GM03348 (cell line): ENCODE results near the gene SERPIND1.

ENCODE experiments used
- DNase-seq: peaks from one replicate; pipeline ENCODE4 v3.0.0; 2012; ENCODE audit warnings: low spot score

SERPIND1 gene

DNA sequence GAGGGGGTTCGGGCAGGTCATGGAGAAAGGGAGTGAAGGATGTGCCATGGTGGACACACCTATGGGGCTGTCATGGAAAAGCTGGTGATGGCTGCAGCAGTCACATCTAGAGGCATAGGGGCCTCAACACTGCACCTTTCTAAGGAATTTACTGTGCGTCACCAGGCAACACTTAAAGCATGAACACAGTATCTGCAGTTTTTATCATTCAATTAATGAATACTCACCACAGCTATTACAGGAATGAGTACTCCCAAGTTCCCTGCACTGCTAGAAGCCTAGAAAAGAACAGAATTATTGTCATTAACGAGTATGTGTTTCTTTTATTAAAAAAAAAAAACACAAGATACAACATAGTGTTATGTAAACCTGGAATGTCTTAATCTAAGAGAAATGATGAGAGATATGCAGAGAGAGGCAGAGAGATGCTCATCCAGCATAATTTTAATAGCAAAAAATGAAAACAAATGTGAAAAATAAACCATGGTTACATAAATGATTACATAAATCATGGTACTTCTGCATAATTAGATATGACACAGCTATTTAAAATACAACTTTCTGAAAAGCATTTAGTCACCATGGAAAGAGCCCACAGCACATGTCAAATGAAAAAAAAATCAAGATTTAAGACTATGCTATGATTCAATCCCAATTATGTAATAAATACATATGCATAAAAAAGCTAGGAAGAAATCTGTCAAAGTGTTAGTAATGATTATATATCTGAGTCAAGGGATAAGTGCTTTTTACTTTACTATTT, 19.2 kb downstream of the SERPIND1 start:
- peak; percentile 26 for DNase-seq

DNA sequence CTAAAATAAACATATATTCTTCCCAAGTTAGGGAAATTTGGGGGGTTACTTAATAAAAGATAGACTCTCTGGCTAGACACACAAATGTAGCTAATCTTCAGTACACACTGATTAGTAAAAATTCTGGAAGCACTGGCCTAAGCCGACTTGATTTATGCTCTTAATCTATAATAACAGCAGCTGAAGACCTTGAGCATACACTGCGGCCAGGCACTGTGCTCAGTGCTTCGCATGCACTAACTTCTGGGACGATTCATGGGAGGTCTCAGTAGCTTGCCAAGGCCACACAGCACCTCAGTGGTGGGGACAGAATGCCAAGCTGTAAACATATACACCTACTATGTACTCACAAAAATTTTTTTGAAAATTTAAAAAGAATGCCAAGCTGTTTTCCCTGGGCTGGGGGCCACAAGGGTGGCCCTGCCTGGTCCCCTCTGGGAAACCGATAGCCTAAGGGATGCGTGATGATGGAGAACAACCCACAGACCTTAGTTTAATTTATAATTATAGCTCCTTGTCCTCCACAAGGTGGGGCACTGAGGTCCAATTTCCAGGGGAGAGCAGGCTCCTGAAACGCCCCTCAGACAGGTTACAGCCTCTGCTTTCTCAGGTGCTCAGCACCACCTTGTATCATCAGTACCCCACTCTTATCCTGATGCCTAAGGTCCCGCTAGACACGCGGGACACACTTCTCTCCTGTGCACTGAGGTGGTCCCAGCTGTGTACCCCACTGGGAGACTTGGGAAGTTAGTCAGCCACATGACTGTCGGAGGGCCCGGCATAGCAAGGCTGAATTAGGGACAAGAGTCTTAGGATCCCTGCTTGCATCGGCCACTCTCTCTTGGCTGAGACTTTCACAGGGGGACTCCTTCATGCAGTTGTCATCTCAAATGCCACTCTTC, 20.1 kb downstream of the SERPIND1 start:
- DNase-seq: no peak

DNA sequence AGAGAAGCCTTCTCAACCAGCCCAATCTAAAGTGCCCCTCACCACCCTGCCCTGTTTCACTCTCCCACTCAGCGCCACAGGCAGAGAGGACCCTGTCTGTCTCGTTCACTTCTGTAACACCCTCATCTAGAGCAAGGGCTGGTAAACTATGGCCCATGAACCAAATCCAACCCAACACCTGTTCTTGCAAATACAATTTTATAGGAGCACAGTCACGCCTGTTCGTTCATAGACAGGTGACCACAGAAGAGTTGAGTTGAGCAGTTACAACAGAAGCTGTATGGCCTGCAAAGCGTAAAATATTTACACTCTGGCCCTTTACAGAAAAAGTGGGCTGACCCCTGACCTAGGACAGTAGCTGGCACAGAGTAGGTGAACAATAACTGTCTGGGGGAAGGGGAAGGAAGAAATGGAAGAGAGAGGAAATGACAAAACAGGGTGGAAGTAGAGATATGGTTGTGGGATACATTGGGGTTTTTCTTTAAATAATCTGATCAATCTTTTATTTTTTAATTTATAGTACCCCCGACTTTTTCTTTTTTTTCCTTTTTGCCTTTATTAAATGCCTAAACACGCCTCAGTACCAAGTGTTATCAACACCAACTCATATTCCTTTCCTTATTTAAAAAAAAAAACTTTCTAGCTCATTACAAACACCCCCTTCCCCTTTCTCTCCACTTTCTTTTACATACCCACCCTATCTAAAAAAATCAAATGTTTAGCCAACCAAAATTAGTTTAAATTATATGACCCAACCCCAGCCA, 20.9 kb downstream of the SERPIND1 start:
- no peak for DNase-seq

DNA sequence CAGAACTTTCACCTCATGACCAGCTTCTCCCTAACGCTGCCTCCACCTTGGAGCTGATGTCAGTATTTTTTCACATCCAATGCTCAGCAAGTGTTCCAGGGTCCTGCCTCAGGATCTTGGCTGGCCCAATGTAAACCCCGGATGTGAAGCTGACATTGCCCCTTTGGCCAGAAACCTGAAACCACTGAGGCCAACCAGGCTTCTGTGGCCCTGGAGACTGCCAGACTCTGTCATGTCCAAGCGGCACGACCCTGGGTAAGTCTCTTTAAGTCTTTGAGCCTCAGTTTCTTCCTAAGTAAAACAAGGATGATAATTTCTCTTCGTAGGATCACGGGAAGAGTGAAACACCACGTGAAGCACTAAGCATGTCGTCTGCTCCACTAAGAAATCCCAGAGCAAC, 22.8 kb downstream of the SERPIND1 start:
- DNase-seq: no peak

DNA sequence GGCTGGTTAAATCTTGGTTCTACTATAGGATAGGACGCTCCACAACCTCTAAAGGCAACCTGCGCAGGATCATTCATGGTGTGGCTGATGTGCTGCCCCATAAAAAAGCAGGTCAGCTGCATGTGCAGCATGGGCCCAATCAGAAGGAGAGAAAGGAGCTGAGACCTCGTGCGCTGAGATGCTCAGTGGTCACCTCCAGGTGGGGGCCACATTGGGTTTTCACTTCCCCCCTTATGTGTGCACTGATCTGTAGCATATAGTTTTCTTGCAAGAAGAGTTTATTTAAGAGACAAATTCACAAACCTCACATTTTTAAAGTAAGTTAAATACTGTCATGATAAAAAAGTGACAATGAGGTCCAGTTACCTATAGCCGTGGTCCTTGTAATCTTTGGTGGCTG, 24.3 kb downstream of the SERPIND1 start:
- no peak for DNase-seq

DNA sequence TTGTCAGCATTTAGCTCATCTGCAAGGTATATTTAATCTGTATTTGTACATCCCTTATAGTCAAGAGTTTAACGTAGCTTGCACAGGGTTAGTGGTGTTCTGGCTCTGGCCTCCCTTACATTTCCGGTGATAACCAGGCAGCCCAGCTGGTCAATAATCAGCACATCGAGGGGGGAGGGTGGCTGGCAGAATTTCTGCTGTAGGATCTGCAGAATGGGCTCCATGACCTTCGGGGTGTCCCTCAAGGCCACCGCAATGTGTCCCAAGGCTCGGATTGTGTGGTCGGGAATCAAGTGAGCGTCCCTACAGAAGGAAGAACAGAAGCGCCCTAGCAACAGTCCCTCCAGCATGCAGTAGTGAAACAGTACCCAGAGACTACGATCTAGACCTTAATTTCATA, 25.1 kb downstream of the SERPIND1 start:
- no peak for DNase-seq

DNA sequence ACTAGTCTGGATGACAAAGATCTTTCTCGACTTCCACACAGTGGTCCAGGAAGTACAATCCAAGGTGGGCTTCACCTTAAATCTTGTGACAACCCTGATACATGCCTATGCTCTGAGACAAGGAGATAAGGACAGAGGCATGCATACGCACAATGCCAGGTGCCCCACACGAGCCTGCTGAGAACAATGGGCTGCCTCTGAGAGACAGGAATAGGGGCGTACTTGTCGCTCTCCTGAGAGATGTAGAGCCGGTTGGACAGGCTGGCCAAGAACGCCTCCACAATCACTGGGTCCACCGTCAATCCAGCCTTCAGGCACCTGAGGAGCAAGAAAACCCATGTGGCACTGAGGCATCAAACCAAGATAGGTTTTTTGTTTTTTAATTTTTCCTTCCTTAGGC, 25.5 kb downstream of the SERPIND1 start:
- DNase-seq: no peak

DNA sequence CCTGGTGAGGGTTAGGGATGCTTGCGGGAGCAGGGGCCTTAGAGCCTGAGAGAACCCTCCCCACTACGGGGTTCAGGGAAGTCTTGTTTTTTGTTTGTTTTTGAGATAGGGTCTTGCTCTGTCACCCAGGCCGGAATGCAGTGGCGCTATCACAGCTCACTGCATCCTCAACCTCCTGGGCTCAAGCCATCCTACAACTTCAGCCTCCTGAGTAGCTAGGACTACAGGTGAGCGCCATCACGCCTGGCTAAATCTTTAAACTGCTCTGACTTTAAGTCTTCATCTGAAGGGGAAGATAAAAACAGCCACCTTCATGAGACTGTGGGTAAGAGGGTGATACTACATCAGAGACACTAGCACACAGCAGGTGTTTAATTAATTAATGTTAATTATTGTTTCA, 28.5 kb downstream of the SERPIND1 start:
- DNase-seq: no peak

DNA sequence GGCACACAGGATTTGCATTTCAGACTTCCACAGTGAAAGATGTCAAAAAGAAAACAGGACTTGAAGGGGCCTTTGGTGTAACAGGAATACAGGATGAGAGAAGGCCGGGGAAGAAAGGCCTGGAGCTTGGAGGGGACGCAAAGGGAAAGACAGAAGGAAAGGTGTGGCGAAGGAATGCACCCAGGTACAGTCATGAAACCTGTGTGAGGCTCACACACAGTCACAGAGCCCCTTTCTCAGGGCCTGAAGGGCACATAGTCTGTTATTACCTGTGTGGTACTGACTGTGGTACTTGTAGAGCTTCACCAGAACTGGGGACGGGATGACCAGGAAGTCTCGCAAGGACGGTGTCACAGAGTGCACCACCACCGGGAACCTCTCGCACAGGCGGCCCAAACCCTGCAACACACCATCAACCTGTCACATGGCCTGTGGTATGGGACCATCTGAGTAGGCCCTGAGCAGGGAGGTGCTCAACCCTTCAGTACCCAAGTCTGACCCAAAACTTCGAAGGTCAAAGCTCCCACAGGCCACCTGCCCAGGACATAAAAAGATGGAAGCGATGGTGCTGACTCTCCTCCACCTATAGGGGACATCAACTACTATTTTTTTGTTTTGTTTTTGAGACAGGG, 29.1 kb downstream of the SERPIND1 start:
- no peak for DNase-seq

DNA sequence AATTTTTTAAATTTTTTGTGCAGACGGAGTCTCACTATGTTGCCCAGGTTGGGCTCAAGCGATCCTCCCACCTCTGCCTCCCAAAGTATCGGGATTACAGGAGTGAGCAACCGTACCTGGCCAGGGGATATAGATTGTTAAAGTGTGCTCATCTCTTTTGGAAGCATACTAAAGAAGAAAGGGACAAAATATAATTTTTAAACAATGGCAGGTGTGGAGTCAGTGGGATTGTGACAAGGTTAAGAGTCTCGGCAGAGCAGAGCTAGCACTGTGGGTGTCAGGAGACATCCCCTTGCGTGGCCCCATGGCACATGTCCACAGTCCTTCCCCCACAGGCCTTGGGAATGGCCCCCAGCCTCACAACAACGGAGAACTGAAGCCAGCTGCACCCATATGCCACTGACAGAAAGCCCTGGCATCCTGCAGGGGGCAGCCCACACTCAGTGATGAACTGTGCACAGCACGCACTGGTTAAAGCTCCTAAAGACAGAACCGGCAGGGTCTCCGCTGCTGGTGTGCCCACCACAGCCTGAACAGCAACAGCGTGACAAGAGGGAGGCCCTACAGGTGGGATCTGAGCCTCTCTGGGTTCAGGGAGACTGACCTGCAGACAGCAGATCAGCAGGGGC, 29.9 kb downstream of the SERPIND1 start:
- peak; percentile 41 for DNase-seq

DNA sequence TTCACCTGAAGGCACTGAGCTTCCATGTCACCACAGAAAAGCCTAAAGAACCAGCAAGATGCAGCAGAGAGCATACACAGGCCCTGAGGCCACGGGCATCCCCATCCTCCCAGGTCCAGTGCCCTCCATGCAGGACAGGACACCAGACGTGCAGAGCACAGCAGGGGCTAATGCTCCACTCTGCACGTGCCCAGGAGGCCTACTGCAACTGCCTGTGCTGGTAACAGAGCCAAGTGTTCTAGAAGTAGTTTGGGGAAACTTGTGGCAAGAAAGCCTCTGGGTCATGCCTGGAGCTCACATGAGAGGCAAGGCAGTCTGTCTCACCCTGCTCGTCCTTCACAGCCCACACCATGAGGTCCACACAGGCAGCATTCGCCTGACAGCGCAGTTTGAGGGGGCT, 30.7 kb downstream of the SERPIND1 start:
- DNase-seq: no peak

DNA sequence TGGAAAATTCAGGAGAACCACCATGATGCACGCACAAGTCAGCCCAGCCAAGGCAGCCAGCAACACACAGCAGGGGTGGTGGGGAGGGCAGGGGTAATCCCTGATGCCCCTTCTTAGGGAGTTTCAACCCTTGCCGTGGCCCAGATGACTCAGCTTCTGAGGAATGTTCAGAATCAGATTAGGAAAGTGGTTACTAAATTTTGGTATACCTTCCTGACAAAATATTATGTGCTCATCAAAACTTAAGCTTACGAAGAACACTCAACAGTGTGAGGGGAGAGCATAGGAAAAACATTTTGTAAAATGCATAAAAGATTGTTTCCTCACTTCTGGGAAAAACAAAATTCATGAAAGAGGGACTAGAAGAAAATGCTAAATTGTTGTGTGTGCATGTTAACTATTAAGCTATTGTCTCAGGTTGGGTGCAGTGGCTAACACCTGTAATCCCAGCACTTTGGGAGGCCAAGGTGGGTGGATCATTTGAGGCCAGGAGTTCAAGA, 32.1 kb downstream of the SERPIND1 start:
- DNase-seq: peak; percentile 48

DNA sequence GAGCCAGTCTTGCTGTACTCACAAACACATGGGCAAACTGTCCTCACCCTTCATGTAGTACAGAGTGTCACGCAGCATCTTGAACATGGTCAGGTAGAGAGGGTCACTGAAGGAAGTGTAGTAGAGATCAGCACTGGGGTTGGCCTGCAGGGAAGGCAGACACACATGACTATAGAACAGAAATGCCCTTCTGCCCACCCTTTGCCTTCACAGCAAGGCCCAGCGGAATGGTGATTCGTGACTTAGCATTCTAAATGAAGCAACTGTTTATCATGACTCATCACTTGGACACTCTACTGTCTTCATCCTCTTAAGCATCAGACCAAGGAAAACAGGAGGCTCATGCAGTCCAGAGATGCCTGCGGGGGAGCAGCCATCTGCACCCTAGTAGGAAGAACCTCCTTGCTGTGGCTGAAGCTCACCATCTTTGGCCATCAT, 33.4 kb downstream of the SERPIND1 start:
- peak; percentile 93 for DNase-seq

DNA sequence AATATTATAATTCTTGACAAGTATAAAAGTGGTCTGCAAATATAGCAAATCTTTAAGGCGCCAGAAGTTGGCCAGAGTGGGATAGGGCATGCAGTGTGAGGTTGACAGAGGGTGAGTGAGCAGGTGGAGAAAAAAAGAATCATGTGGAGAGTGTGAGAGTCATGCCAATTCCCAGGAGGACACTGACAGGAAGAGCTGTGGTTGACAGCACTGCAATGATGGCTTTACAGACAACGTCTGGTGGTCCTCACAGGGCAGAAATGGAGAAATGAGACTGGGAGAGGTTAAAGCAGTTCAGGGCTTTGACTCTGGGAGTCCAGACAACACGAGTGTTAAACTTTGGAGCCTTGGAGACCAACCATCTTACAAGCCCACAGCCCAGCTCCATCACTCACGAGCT, 34.9 kb downstream of the SERPIND1 start:
- no peak for DNase-seq

DNA sequence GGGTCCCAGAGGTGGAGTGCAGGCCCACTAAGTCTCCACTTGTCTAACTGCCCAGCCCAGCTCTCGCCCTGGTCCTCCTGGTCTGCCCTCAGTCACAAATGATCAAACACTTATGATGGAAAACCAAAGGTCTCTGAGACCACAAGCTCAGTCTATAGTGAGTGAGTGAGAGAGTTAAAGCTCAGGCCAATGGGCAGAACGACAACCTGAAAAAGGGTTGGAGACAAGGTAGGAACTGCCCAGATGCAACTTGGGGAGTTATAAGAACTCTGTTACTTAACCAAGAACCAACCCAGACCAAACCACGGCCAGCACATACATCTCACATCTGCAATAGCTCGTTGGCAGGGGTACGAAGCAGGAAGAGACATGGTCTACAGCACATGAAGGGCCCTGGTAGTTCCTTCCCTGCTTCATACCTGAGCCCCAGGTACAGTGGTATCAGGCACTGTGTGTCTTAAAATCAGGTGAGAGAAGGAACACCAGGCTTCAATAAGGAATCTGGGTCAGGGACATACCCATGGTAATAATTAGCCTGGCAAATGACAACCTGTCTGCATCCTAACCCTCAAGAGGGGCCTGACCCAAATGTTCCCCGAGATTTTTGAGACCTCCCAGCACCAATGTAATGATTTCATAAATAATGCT, 35.7 kb downstream of the SERPIND1 start:
- DNase-seq: no peak

DNA sequence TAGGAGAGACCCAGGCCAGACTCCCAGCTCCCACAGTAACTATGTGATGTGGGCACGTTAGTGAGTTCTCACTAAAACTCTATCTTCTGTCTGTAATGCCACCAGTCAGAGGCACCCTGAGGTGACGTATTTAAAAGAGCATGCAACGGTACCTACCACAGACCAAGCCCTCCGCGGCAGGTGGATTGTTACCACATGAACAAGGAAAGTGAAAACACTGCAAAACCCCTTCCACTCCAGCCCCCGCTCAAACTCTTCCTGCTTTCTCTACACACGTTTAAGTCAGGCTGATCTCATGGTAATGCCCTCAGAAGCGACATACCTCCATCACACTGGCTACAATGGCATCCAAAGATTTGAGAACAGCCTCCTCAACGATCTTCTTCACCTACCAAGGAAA, 36.7 kb downstream of the SERPIND1 start:
- no peak for DNase-seq

DNA sequence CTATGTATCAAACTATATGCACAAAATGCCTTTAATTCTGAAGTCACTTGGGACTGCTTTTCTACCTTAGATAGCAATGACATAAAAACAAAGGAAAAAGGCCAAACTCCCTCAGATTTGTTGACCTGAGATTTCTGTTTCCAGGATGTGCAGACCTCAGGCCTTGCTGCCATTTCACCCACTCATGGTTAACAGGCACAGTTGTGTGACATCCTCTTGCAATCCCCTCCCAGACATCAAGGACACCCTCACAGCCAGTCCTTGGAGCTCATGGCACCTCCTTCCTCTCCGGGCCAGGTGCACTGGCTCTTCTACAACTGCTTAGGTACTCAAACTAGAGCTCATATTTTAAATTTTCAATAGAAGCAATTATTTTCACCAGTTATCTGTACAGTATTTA, 37.3 kb downstream of the SERPIND1 start:
- DNase-seq: no peak

DNA sequence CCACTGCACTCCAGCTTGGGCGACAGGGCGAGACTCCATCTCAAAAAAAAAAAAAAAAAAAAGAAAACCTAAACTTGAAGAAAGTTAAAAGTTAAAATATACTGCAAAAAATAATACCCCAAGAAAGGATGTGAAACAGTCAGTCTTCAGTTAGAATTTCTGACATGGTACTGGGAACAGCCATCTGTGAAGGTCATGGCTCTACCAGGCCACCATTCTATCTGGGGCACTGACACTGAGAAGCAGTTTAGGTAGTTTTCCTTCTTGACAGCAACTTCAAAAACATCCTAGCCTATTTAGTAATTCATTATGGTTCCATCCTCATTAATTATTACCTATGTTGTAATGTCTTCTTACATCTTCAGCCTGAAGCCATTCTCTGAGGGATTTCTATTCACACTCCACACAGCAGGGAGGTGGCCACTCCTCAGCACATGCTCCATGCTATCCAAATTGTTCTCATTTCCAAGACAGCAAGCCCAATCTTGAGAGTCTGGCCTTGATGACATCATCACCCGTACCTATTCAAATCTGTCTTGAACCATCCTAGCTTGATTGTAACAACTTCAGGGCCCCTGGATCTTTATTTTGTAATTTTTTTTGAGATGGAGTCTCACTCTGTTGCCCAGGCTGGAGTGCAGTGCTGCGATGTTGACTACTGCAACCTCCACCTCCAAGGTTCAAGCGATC, 38.2 kb downstream of the SERPIND1 start:
- DNase-seq: no peak

DNA sequence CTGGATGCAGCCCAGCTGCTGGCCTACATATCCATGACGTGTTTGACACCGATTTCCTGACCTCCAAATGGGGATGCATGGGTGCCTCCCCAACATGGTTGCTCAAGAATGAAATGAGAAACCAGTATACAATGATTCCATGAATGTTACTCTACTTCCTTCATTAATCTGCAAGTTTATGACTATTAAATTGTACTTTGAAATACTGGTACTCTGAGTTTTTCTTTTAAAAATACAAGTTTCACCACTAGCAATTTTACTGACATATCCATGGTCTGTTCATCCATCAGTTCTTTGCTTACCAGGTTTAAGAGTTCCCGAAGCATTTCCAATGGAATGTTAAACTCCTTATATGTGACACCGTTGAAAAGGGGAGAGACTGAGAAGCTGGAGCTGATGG, 39.1 kb downstream of the SERPIND1 start:
- no peak for DNase-seq

DNA sequence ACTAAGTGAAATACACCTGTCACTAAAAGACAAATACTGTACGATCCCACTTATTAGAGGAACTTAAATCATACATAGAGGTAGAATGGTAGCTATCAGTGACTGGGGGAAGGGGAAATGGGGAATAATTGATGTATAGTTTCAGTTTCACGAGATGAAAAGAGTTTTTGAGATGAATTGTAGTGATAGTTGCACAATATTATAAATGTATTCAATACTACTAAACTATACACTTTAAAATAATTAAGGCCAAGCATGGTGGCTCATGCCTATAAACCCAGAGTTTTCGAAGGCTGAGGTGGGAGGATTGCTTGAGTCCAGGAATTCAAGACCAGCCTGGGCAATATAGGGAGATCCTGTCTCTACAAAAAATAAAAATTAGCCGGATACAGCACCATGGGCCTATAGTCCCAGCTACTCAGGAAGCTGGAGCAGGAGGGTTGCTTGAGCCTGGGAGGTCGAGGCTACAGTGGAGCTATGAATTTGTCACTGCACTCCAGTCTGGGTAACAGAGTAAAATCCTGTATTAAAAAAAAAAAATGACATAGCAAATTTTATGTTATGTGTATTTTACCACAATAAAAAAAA, 40.4 kb downstream of the SERPIND1 start:
- DNase-seq: no peak
